Measurements from ENCODE around the gene ARHGDIG.

GRCh38 chr16:234468-235305 lies 45.7 kb upstream of the ARHGDIG start, which contains the start of gene FAM234A:
- TF ChIP-seq CTCF (IDR thresholded peaks at IDR 0.05) = peak in 4 of 7 experiments; percentile 18 to 27 (median 25)
- TF ChIP-seq POLR2AphosphoS5 (IDR thresholded peaks at IDR 0.05) = peak; percentile 92 to 95 (median 93)
- TF ChIP-seq POLR2A (IDR thresholded peaks at IDR 0.05) = peak in 2 of 4 donors; percentile 27 to 51
